HL-60 (cell line): ENCODE results near the gene TBC1D22A.

Experiments
- CTCF ChIP-seq: IDR thresholded peaks from one replicate; pipeline ENCODE4 v1.5.1; 2011; ENCODE audit warnings: low read length, control low read depth, inconsistent platforms; ENCODE audit not compliant: insufficient read depth
- GABPA ChIP-seq: IDR thresholded peaks from 2 replicates; pipeline ENCODE4 v1.6.1; 2012; ENCODE audit warnings: low read depth
- POLR2AphosphoS5 ChIP-seq: IDR thresholded peaks from 2 replicates; pipeline ENCODE4 v1.6.1; 2012; ENCODE audit warnings: low read depth

GRCh38 chr22:47030143-47030661 lies 267.8 kb downstream of the TBC1D22A start:
- TF ChIP-seq CTCF (no peak), POLR2AphosphoS5 (no peak), GABPA (no peak)
